SK-N-SH treated with all-trans-retinoic acid at 6 μM for 48 hours (cell line): ENCODE data around the gene KLHL21.

Experiments used
- BACH2 ChIP-seq: fragments of 250-450 bp; sonication (Bioruptor Pico); IDR thresholded peaks from 2 replicates; pipeline ENCODE4 v1.9.0; 2021; ENCODE audit warnings: mild to moderate bottlenecking, borderline replicate concordance
- PPARA ChIP-seq: fragments of 250-450 bp; sonication (Bioruptor Pico); IDR thresholded peaks from 2 replicates; pipeline ENCODE4 v1.5.0; 2020; ENCODE audit warnings: mild to moderate bottlenecking, borderline replicate concordance
- RARB ChIP-seq: fragments of 250-450 bp; sonication (Bioruptor Pico); IDR thresholded peaks from 2 replicates; pipeline ENCODE4 v1.8.0; 2021; ENCODE audit warnings: mild to moderate bottlenecking, moderate library complexity
- TCF4 ChIP-seq: fragments of 250-450 bp; sonication (Bioruptor Pico); IDR thresholded peaks from 2 replicates; pipeline ENCODE4 v1.8.0; 2021; ENCODE audit warnings: mild to moderate bottlenecking, moderate library complexity, borderline replicate concordance
- ZFP30 ChIP-seq: fragments of 450-650 bp; formaldehyde crosslinking; IDR thresholded peaks from 2 replicates; pipeline ENCODE4 v1.5.0; 2022; ENCODE audit warnings: mild to moderate bottlenecking, moderate library complexity
- TF ChIP-seq, protein P1 (sequence below): fragments of 250-450 bp; sonication (Bioruptor Pico); IDR thresholded peaks from 2 replicates; pipeline ENCODE4 v1.8.0; 2020; ENCODE audit warnings: mild to moderate bottlenecking, moderate library complexity, borderline replicate concordance
- TF ChIP-seq, protein P2 (sequence below): fragments of 250-450 bp; sonication (Bioruptor Pico); IDR thresholded peaks from 2 replicates; pipeline ENCODE4 v1.5.1; 2020; ENCODE audit warnings: low read depth, mild to moderate bottlenecking, moderate library complexity

DNA sequence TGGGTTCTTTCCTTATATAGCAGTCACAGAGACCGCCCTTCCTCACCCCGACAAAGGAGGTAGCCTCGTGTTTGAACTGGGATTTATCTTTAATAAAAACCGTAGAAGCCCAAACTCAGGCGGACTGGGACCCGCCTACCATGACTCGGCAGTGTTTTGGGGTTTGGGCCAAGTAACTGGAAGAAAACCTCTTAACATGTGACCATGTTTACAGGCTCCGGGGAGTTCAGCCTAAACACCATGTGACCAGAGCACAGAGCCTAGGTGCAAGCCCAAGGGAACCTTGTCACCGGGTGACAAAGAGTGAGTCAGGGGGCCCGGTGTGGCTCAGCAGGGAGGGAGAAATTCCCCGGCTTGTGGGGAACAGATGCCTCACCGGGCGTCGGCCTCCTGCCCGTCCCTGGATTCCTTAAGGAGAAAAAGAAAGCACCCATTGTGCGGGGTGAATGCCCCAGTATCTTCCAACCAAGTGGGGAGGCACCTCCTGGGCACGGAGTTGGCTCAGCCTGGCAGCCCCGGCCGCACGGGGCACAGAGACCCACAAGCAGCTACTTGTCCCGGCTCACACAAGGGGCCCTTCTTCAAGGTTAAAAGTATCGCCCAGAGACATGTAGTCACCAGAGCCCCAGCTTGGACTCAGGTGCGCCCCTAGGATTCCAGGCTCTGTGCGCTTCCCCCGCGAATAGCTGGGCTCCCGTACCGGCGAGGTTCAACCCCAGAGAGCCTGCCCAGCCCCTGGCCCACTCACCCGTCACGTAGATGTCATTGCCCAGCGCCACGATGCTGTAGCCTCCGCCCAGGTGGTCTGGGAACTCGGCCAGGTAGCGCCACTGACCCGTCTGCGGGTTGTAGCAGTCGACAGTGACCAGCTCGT is 1.4 kb downstream of the KLHL21 start:
- TF ChIP-seq TCF4 (CRISPR knock-in tag) (no peak), PPARA (CRISPR knock-in tag) (no peak), BACH2 (no peak), ZFP30 (no peak), RARB (CRISPR knock-in tag) (no peak)
- TF ChIP-seq, protein P1, sequence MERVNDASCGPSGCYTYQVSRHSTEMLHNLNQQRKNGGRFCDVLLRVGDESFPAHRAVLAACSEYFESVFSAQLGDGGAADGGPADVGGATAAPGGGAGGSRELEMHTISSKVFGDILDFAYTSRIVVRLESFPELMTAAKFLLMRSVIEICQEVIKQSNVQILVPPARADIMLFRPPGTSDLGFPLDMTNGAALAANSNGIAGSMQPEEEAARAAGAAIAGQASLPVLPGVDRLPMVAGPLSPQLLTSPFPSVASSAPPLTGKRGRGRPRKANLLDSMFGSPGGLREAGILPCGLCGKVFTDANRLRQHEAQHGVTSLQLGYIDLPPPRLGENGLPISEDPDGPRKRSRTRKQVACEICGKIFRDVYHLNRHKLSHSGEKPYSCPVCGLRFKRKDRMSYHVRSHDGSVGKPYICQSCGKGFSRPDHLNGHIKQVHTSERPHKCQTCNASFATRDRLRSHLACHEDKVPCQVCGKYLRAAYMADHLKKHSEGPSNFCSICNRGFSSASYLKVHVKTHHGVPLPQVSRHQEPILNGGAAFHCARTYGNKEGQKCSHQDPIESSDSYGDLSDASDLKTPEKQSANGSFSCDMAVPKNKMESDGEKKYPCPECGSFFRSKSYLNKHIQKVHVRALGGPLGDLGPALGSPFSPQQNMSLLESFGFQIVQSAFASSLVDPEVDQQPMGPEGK, result no peak
- TF ChIP-seq, protein P2, sequence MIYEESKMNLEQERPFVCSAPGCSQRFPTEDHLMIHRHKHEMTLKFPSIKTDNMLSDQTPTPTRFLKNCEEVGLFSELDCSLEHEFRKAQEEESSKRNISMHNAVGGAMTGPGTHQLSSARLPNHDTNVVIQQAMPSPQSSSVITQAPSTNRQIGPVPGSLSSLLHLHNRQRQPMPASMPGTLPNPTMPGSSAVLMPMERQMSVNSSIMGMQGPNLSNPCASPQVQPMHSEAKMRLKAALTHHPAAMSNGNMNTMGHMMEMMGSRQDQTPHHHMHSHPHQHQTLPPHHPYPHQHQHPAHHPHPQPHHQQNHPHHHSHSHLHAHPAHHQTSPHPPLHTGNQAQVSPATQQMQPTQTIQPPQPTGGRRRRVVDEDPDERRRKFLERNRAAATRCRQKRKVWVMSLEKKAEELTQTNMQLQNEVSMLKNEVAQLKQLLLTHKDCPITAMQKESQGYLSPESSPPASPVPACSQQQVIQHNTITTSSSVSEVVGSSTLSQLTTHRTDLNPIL (CRISPR knock-in tag), result no peak
